ENCODE data around the gene PFKL.

DNA sequence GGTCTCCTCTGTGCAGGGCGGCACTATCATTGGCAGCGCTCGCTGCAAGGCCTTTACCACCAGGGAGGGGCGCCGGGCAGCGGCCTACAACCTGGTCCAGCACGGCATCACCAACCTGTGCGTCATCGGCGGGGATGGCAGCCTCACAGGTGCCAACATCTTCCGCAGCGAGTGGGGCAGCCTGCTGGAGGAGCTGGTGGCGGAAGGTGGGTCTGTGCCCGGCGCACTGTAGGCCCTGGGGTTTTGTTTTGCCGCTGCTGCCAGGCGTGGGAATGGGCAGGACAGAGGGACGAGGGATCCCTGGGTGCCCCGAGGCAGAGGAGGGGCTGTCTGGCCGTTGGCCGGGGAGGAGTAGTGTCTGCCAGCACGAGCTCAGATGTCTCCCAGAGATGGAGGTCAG is 12.2 kb downstream of the PFKL start:
- TF ChIP-seq, protein P1, sequence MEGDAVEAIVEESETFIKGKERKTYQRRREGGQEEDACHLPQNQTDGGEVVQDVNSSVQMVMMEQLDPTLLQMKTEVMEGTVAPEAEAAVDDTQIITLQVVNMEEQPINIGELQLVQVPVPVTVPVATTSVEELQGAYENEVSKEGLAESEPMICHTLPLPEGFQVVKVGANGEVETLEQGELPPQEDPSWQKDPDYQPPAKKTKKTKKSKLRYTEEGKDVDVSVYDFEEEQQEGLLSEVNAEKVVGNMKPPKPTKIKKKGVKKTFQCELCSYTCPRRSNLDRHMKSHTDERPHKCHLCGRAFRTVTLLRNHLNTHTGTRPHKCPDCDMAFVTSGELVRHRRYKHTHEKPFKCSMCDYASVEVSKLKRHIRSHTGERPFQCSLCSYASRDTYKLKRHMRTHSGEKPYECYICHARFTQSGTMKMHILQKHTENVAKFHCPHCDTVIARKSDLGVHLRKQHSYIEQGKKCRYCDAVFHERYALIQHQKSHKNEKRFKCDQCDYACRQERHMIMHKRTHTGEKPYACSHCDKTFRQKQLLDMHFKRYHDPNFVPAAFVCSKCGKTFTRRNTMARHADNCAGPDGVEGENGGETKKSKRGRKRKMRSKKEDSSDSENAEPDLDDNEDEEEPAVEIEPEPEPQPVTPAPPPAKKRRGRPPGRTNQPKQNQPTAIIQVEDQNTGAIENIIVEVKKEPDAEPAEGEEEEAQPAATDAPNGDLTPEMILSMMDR (IDR thresholded peaks at IDR 0.05), result no peak
- TF ChIP-seq POLR2AphosphoS5 (IDR thresholded peaks at IDR 0.05) (no peak), POLR2A (IDR thresholded peaks at IDR 0.05) (no peak)
